Colon (tissue), 2 donors: ENCODE data around the gene TMPO.
"Not testable (repeated sequence)": the region's sequence is repeated elsewhere in the genome, so short reads cannot be mapped to it uniquely, and the experiment has no call there.

Experiments
- FAIRE-seq: peaks from 2 replicates; lab custom pipeline; 2012; peaks lifted over from hg19 to GRCh38; lab: Jason Lieb, UNC
- donor health status: control.
- donor health status: control.

The TMPO gene

GRCh38 chr12:98515287-98516110, at the start of gene TMPO:
Gene TMPO, plus strand, starts transcription at chr12:98515590. Its CDS starts 278 bp downstream, at chr12:98515868.
- no peak for FAIRE-seq

GRCh38 chr12:98465950-98466602, 49.3 kb upstream of the TMPO start:
- FAIRE-seq: no peak

GRCh38 chr12:98466640-98467400, 48.6 kb upstream of the TMPO start:
- no peak for FAIRE-seq

GRCh38 chr12:98469109-98469508, 46.3 kb upstream of the TMPO start:
- no peak for FAIRE-seq

GRCh38 chr12:98470469-98471082, 44.8 kb upstream of the TMPO start:
- FAIRE-seq: no peak

GRCh38 chr12:98471085-98471484, 44.3 kb upstream of the TMPO start:
- FAIRE-seq: no peak

GRCh38 chr12:98475565-98475908, 39.9 kb upstream of the TMPO start:
- FAIRE-seq: no peak

GRCh38 chr12:98478606-98479005, 36.8 kb upstream of the TMPO start:
- no peak for FAIRE-seq

GRCh38 chr12:98483621-98484503, 31.5 kb upstream of the TMPO start:
- FAIRE-seq: no peak

GRCh38 chr12:98485792-98486340, 29.5 kb upstream of the TMPO start:
- FAIRE-seq: no peak

GRCh38 chr12:98488416-98488815, 27.0 kb upstream of the TMPO start:
- FAIRE-seq: not testable (repeated sequence)

GRCh38 chr12:98489176-98489575, 26.2 kb upstream of the TMPO start:
- FAIRE-seq: no peak

- no peak for FAIRE-seq
Measured at GRCh38 chr12:98490501-98491453, 24.6 kb upstream of the TMPO start.

- FAIRE-seq: no peak
Measured at GRCh38 chr12:98492580-98493140, 22.7 kb upstream of the TMPO start.

- FAIRE-seq: not testable (repeated sequence)
Measured at GRCh38 chr12:98501266-98501629, 14.1 kb upstream of the TMPO start.

GRCh38 chr12:98503342-98503591, 12.1 kb upstream of the TMPO start:
- FAIRE-seq: no peak

- no peak for FAIRE-seq
Measured at GRCh38 chr12:98503592-98504367, 11.6 kb upstream of the TMPO start.

- no peak for FAIRE-seq
Measured at GRCh38 chr12:98504368-98504617, 11.1 kb upstream of the TMPO start.

- no peak for FAIRE-seq
Measured at GRCh38 chr12:98509063-98509462, 6.3 kb upstream of the TMPO start.

GRCh38 chr12:98511806-98512205, 3.6 kb upstream of the TMPO start:
- not testable (repeated sequence) for FAIRE-seq
